H1 (cell line): Measurements from ENCODE around the gene EN2. TPM values are rescaled to one million over a fixed set of nuclear protein-coding genes. Genes with fewer than 3 reads are reported as not detected.

ENCODE experiments used
- CTCF ChIA-PET: fragments of 300-600 bp; sonication (Branson Sonifier 250); formaldehyde crosslinking; loops from one replicate; lab custom pipeline; 2021; ENCODE audit not compliant: partially characterized antibody; lab: Charles Lee
- POLR2A ChIA-PET: fragments of 300-600 bp; sonication (Branson Sonifier 250); formaldehyde crosslinking; loops from one replicate; lab custom pipeline; 2021; ENCODE audit warnings: inconsistent platforms; ENCODE audit not compliant: partially characterized antibody; lab: Charles Lee
- DNase-seq, 2 experiments: peaks; one replicate each; pipeline versions ENCODE4 v3.0.0 to v3.0.0-alpha.2; 2010 to 2022; ENCODE audit warnings: low spot score in 2 of 2, low read depth in 1 of 2, mixed read lengths in 1 of 2
- FAIRE-seq: peaks from 2 replicates; lab custom pipeline; 2011; peaks lifted over from hg19 to GRCh38; lab: Jason Lieb, UNC
- H2AFZ ChIP-seq: 2 replicates; pipeline ENCODE4 v1.8.1; 2012; ENCODE audit warnings: low read length, inconsistent platforms
- H2AK5ac ChIP-seq: 2 replicates; pipeline ENCODE4 v1.6.1; 2013; ENCODE audit warnings: low read depth, low read length
- H2BK120ac ChIP-seq: replicated peaks from 2 replicates; pipeline ENCODE3; 2013; ENCODE audit warnings: low read depth, low read length, inconsistent platforms
- H2BK12ac ChIP-seq: 2 replicates; pipeline ENCODE4 v1.6.1; 2013; ENCODE audit warnings: low read depth, low read length
- H2BK15ac ChIP-seq: 2 replicates; pipeline ENCODE4 v1.6.1; 2013; ENCODE audit warnings: low read length
- H2BK20ac ChIP-seq: 2 replicates; pipeline ENCODE4 v1.6.1; 2013; ENCODE audit warnings: low read length
- H2BK5ac ChIP-seq: 2 replicates; pipeline ENCODE4 v1.6.1; 2013; ENCODE audit warnings: low read depth, low read length
- H3K14ac ChIP-seq: 2 replicates; pipeline ENCODE4 v1.6.1; 2013; ENCODE audit warnings: inconsistent platforms; ENCODE audit not compliant: insufficient read length
- H3K18ac ChIP-seq: 2 replicates; pipeline ENCODE4 v1.6.1; 2013; ENCODE audit warnings: low read length; ENCODE audit errors: extremely low read depth
- H3K23ac ChIP-seq: 2 replicates; pipeline ENCODE4 v1.6.1; 2013; ENCODE audit warnings: inconsistent platforms; ENCODE audit not compliant: insufficient read length
- H3K23me2 ChIP-seq: 2 replicates; pipeline ENCODE4 v1.6.1; 2013; ENCODE audit warnings: low read depth, low read length
- H3K27ac ChIP-seq: 2 replicates; pipeline ENCODE4 v1.6.1; 2011; ENCODE audit warnings: low read depth, low read length, inconsistent platforms
- H3K27me3 ChIP-seq, 4 experiments: replicated peaks in 1 of 4; 1 replicate in 1 of 4; 2 replicates in 3 of 4; pipeline versions ENCODE4 v1.6.1 to v1.8.1; 2011 to 2013; ENCODE audit warnings: low read length in 3 of 4, mild to moderate bottlenecking in 3 of 4, inconsistent platforms in 2 of 4, mixed read lengths in 2 of 4, moderate library complexity in 1 of 4; ENCODE audit not compliant: control insufficient read depth in 3 of 4, insufficient read depth in 3 of 4; ENCODE audit errors: extremely low read depth in 1 of 4
- H3K36me3 ChIP-seq, 4 experiments: 2 replicates each; pipeline versions ENCODE4 v1.6.1 to v1.8.1; 2011 to 2013; ENCODE audit warnings: mild to moderate bottlenecking in 4 of 4, low read length in 3 of 4, moderate library complexity in 2 of 4, control low read depth in 1 of 4, inconsistent platforms in 1 of 4; ENCODE audit not compliant: insufficient read depth in 4 of 4, control insufficient read depth in 2 of 4
- H3K4ac ChIP-seq: replicated peaks from 2 replicates; pipeline ENCODE3; 2013; ENCODE audit warnings: low read length, low read depth, mixed read lengths, inconsistent platforms; ENCODE audit not compliant: insufficient read length
- H3K4me1 ChIP-seq, 4 experiments: replicated peaks in 1 of 4; 1 replicate in 1 of 4; 2 replicates in 3 of 4; pipeline versions ENCODE4 v1.6.1 to v1.8.1; 2011 to 2013; ENCODE audit warnings: low read length in 3 of 4, inconsistent platforms in 2 of 4, mixed read lengths in 1 of 4; ENCODE audit not compliant: insufficient read depth in 4 of 4, control insufficient read depth in 3 of 4
- H3K4me2 ChIP-seq, 2 experiments: 2 replicates each; pipeline versions ENCODE4 v1.6.1 to v1.8.1; 2011 to 2013; ENCODE audit warnings: low read depth in 2 of 2, low read length in 2 of 2, control low read depth in 1 of 2, inconsistent platforms in 1 of 2, mild to moderate bottlenecking in 1 of 2; ENCODE audit not compliant: insufficient read depth in 1 of 2
- H3K4me3 ChIP-seq, 4 experiments: fragments of 200-600, 300-600 bp in 1 of 4; sonication (generic), shearing (Covaris generic), sonication (Bioruptor Twin) in 1 of 4; 2 replicates each; pipeline versions ENCODE4 v1.5.1 to v1.8.1; 2011 to 2016; ENCODE audit warnings: low read length in 4 of 4, low read depth in 3 of 4, control low read depth in 2 of 4, inconsistent platforms in 2 of 4, mild to moderate bottlenecking in 2 of 4, mixed read lengths in 1 of 4, moderate library complexity in 1 of 4; ENCODE audit not compliant: insufficient read depth in 2 of 4; ENCODE audit errors: extremely low read depth in 1 of 4
- H3K56ac ChIP-seq: replicated peaks from 2 replicates; pipeline ENCODE3; 2013; ENCODE audit warnings: low read depth, mild to moderate bottlenecking, mixed read lengths, low read length, inconsistent platforms; ENCODE audit not compliant: insufficient read length
- H3K79me1 ChIP-seq: 2 replicates; pipeline ENCODE4 v1.6.1; 2013; ENCODE audit warnings: low read depth, low read length, control low read depth
- H3K79me2 ChIP-seq, 2 experiments: 2 replicates each; pipeline versions ENCODE4 v1.6.1 to v1.8.1; 2012 to 2013; ENCODE audit warnings: low read length in 2 of 2, mild to moderate bottlenecking in 2 of 2, inconsistent platforms in 1 of 2; ENCODE audit not compliant: insufficient read depth in 2 of 2, control insufficient read depth in 1 of 2
- H3K9ac ChIP-seq, 4 experiments: replicated peaks in 1 of 4; 1 replicate in 1 of 4; 2 replicates in 3 of 4; pipeline versions ENCODE4 v1.6.1 to v1.8.1; 2011 to 2013; ENCODE audit warnings: low read depth in 3 of 4, low read length in 3 of 4, control low read depth in 2 of 4, mild to moderate bottlenecking in 2 of 4, moderate library complexity in 2 of 4, inconsistent platforms in 1 of 4; ENCODE audit errors: extremely low read depth in 1 of 4
- H3K9me3 ChIP-seq, 2 experiments: 2 replicates each; pipeline versions ENCODE4 v1.6.1 to v1.8.1; 2012 to 2013; ENCODE audit warnings: mild to moderate bottlenecking in 2 of 2, moderate library complexity in 2 of 2, control low read depth in 1 of 2, inconsistent platforms in 1 of 2, low read depth in 1 of 2, low read length in 1 of 2, mixed read lengths in 1 of 2; ENCODE audit not compliant: insufficient read depth in 2 of 2
- H4K20me1 ChIP-seq, 2 experiments: replicated peaks in 1 of 2; 2 replicates each; pipeline versions ENCODE3 to v1.8.1; 2011 to 2013; ENCODE audit warnings: inconsistent platforms in 2 of 2, low read length in 2 of 2, mild to moderate bottlenecking in 1 of 2; ENCODE audit not compliant: insufficient read depth in 2 of 2, control insufficient read depth in 1 of 2
- H4K5ac ChIP-seq: 2 replicates; pipeline ENCODE4 v1.6.1; 2013; ENCODE audit warnings: low read length, low read depth, mixed read lengths, inconsistent platforms; ENCODE audit not compliant: insufficient read length
- H4K8ac ChIP-seq: 2 replicates; pipeline ENCODE4 v1.8.0; 2013; ENCODE audit warnings: mild to moderate bottlenecking, moderate library complexity, low read length, inconsistent platforms; ENCODE audit not compliant: insufficient read depth; ENCODE audit errors: extremely low read depth
- H4K91ac ChIP-seq: replicated peaks from 2 replicates; pipeline ENCODE3; 2013; ENCODE audit warnings: low read length, mixed read lengths, inconsistent platforms; ENCODE audit not compliant: insufficient read length
- CBX8 ChIP-seq: fragments of 300-800, 300-1000 bp; sonication (generic); IDR thresholded peaks from 2 replicates; pipeline ENCODE4 v1.7.1; 2016; ENCODE audit warnings: low read depth, low read length, borderline replicate concordance
- CEBPB ChIP-seq: IDR thresholded peaks from 2 replicates; pipeline ENCODE4 v1.6.1; 2012; ENCODE audit warnings: low read depth, low read length
- CREB1 ChIP-seq: IDR thresholded peaks from 2 replicates; pipeline ENCODE4 v1.6.1; 2012; ENCODE audit warnings: inconsistent platforms
- EGR1 ChIP-seq: IDR thresholded peaks from 2 replicates; pipeline ENCODE4 v1.6.1; 2011; ENCODE audit warnings: low read depth, low read length, borderline replicate concordance
- KDM1A ChIP-seq: fragments of 200-600, 300-600 bp; sonication (generic); IDR thresholded peaks from 2 replicates; pipeline ENCODE4 v1.7.1; 2016; ENCODE audit warnings: mild to moderate bottlenecking, low read length, borderline replicate concordance
- MAFK ChIP-seq: IDR thresholded peaks from 2 replicates; pipeline ENCODE4 v1.6.1; 2012; ENCODE audit warnings: low read depth, mild to moderate bottlenecking, improper control_type of control experiment, low read length
- RBBP5 ChIP-seq: IDR thresholded peaks from 2 replicates; pipeline ENCODE4 v1.7.1; 2012; ENCODE audit warnings: low read depth, mild to moderate bottlenecking, inconsistent platforms, low read length, moderate library complexity, borderline replicate concordance
- RNF2 ChIP-seq: fragments of 200-900, 300-1000 bp; sonication (generic); IDR thresholded peaks from 2 replicates; pipeline ENCODE4 v1.7.1; 2016; ENCODE audit warnings: borderline replicate concordance, low read depth, mild to moderate bottlenecking, antibody characterized with exemption, low read length; ENCODE audit not compliant: poor library complexity, severe bottlenecking; ENCODE audit errors: missing control alignments
- SAP30 ChIP-seq: fragments of 300-600 bp; sonication (generic); IDR thresholded peaks from 2 replicates; pipeline ENCODE4 v1.7.1; 2012; ENCODE audit warnings: low read length, moderate library complexity, mild to moderate bottlenecking, inconsistent platforms; ENCODE audit not compliant: insufficient read depth, insufficient replicate concordance
- SUZ12 ChIP-seq: fragments of 200-600 bp; sonication (generic); IDR thresholded peaks from 2 replicates; pipeline ENCODE4 v1.6.1; 2012; ENCODE audit warnings: mild to moderate bottlenecking, inconsistent platforms, low read length, moderate library complexity, mixed read lengths
- WGBS, 2 experiments: shearing (Covaris generic) in 1 of 2; methylation state at CpG; one replicate each; pipeline versions ENCODE4 v1.1.6 to v1.1.7; 2013 to 2015; ENCODE audit warnings: low lambda C conversion rate in 2 of 2, mixed read lengths in 2 of 2, inconsistent platforms in 1 of 2, low coverage in 1 of 2, missing lambda C conversion rate in 1 of 2; ENCODE audit not compliant: insufficient replicate concordance in 2 of 2, insufficient coverage in 1 of 2, insufficient read length in 1 of 2; ENCODE audit errors: extremely low coverage in 1 of 2, missing lambda C conversion rate in 1 of 2; 5-methylcytosine and 5-hydroxymethylcytosine counted together
- polyA plus RNA-seq, 7 experiments: library from polyadenylated mRNA; depleted of rRNA in 3 of 7; stranded (reverse) in 5 of 7; unstranded in 2 of 7; fragments of >200 nt in 5 of 7; fragments of 200-250 nt in 2 of 7; gene quantifications; 1 replicate in 5 of 7; 2 replicates in 1 of 7; 4 replicates in 1 of 7; pipeline versions ENCODE4 v1.2.1 to v1.2.3, GENCODE V29; 2011 to 2013; ENCODE audit warnings: missing spikeins in 2 of 7, mixed read lengths in 2 of 7
- total RNA-seq: library from RNA; stranded (reverse); fragmentation: NEBNext Ultra II Directional; extraction: Animal tissue kit (Norgen Biotek cat#: 25700); gene quantifications from 2 replicates; pipeline ENCODE4 v1.2.1, GENCODE V29; 2021

EN2 gene
- total and polyA plus RNA-seq, 2 of the 8 experiments (the other 6 are each of a cell fraction or from before 2014, with no cell fraction given): not detected

DNA sequence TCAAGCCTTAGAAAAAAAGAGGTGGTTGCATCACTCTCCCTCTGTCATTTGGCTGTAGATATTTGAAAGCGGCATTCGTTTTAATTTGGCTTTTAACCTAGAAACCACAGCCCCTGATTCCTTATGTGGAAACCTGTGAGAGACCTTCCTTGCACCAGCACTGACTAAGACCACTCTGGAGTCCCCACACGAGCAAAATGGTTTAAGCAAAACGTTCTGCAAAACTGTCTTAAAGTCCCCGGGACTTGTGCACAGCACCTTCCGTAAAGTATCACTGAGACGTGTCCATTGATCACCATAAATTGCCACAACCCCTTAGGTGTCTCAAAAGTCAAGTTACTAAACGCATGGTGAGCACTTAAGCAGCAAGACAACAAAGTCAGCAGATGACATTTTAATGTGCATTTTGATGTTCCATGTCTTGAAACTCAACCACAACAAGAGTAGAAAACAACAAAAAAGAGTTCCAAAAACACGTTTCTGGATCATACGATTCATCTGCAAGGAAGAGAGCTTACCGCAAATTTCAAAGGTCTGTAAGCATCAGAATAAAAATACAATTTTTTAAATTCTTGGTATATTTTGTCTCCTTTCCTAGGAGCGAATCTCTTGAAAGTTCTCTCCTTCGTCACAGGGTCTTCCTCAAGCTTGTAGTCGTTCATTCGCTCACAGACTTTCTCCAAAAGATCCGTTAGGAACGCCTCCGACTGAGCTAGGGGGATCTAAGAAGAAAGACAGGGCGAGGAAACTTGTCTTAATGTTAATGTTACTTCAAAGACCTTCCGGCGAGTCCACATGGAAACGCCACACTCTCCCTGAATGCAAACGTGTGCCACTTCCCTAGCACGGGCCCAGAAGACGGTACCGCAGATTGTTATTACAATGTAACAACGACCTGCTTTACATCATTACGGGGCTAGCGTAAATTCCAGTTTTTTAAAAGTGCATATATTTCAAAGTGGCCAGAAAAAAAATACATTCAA lies 50.7 kb downstream of the EN2 start:
- Histone ChIP-seq H3K18ac (no peak overlapping the region), H4K5ac (no peak overlapping the region), H3K4me3 (peak overlapping the region in 2 of 4 experiments; percentile 25 to 60; a peak in 3 of 8 replicates), H4K20me1 (peaks cover 15 to 18% of the 10 kb centered on the region in 2 experiments), H3K23me2 (peaks cover 3% of the 10 kb centered on the region), H3K14ac (no peak overlapping the region), H2BK5ac (no peak overlapping the region), H3K4ac (no peak overlapping the region), H3K56ac (no peak overlapping the region), H3K4me1 (peaks cover 0 to 14% (median 2%) of the 10 kb centered on the region in 4 experiments; a peak in 5 of 7 replicates), H2BK120ac (no peak overlapping the region), H2BK20ac (no peak overlapping the region), H3K36me3 (no peaks in the 10 kb centered on the region; a peak in 1 of 8 replicates), H3K79me1 (no peaks in the 10 kb centered on the region), H3K9me3 (no peaks in the 10 kb centered on the region), H3K27ac (no peak overlapping the region), H3K9ac (no peak overlapping the region), H2AFZ (no peak overlapping the region), H2AK5ac (0 out of 2 replicates have a peak overlapping the region, but pooled peaks have one; percentile 42), H3K27me3 (peaks cover 64 to 98% (median 82%) of the 10 kb centered on the region in 4 experiments), H4K8ac (no peak overlapping the region), H4K91ac (no peak overlapping the region), H2BK15ac (no peak overlapping the region), H3K4me2 (peak overlapping the region; percentile 49 to 69; a peak in 1 of 4 replicates), H3K23ac (no peak overlapping the region), H2BK12ac (peak overlapping the region; percentile 85; the same call in 1 of the 2 replicates), H3K79me2 (no peaks in the 10 kb centered on the region)
- no peak for FAIRE-seq
- 5% methylated on average over 29 of the region's 29 CpGs; no CpG with 5 or more reads in 1 of the 2 experiments for WGBS, 2 experiments
- CTCF ChIA-PET: interaction anchor here (1.1 to 1.9 kb wide), 6 partner anchors 10 to 59 kb away, joined by 3 to 6 read pairs (median 5); no protein-coding TSS in a partner anchor
- no peak for DNase-seq
- POLR2A ChIA-PET: interaction anchor here (1.4 to 1.7 kb wide), 3 partner anchors 10 to 42 kb away, joined by 3 to 4 read pairs (median 3); no protein-coding TSS in a partner anchor
- TF ChIP-seq RNF2: peak; percentile 99
- peak; percentile 47; the same call in 1 of the 2 replicates for TF ChIP-seq CEBPB
- TF ChIP-seq RBBP5: no peak
- TF ChIP-seq KDM1A: no peak
- no peak for TF ChIP-seq CREB1
- TF ChIP-seq MAFK: no peak
- TF ChIP-seq SAP30: no peak
- peak; percentile 98; the same call in 1 of the 2 replicates for TF ChIP-seq CBX8
- TF ChIP-seq EGR1: no peak
- TF ChIP-seq SUZ12: peak; percentile 77
